Body of pancreas (tissue), 4 donors: ENCODE data around the gene ARHGAP24. TPM values are rescaled to one million over a fixed set of nuclear protein-coding genes. Genes with fewer than 3 reads are reported as not detected.

Experiments
- ATAC-seq: fragments of 150-250 bp; one replicate; pipeline ENCODE4 v1.9.1; 2016
- DNase-seq, 4 donors: peaks; one replicate each; pipeline ENCODE4 v3.0.0-alpha.2; 2019
- H3K27ac ChIP-seq, 4 donors: fragments of 200-600 bp; sonication (generic); 1 replicate in 3 of 4; 2 replicates in 1 of 4; pipeline versions ENCODE4 v1.5.1 to v1.6.1; 2016 to 2019; ENCODE audit warnings: mild to moderate bottlenecking in 1 of 4, mixed read lengths in 1 of 4, moderate library complexity in 1 of 4
- H3K27me3 ChIP-seq, 2 donors: fragments of 200-600 bp; sonication (generic); one replicate each; pipeline ENCODE4 v1.6.0; 2016; ENCODE audit warnings: mild to moderate bottlenecking in 1 of 2
- H3K36me3 ChIP-seq, 2 donors: fragments of 200-600 bp; sonication (generic); replicated peaks in 1 of 2; 2 replicates each; pipeline ENCODE4 v1.5.1; 2016; ENCODE audit warnings: low read depth in 2 of 2; ENCODE audit not compliant: insufficient read depth in 1 of 2
- H3K4me1 ChIP-seq: fragments of 200-600 bp; sonication (generic); one replicate; pipeline ENCODE4 v1.6.0; 2016
- H3K4me3 ChIP-seq, 2 donors: fragments of 200-600 bp; sonication (generic); 1 replicate in 1 of 2; 2 replicates in 1 of 2; pipeline ENCODE4 v1.5.1; 2016 to 2019
- H3K9me3 ChIP-seq, 3 donors: fragments of 200-600 bp; sonication (generic); 1 replicate in 2 of 3; 2 replicates in 1 of 3; pipeline ENCODE4 v1.5.1; 2016
- CTCF ChIP-seq, 7 experiments: fragments of 450-650 bp in 4 of 7; fragments of 200-600 bp in 3 of 7; sonication (generic) in 3 of 7; IDR thresholded peaks; one replicate each; pipeline ENCODE4 v1.5.1; 2016 to 2019; ENCODE audit warnings: antibody characterized with exemption in 7 of 7
- POLR2A ChIP-seq, 3 donors: fragments of 450-650 bp; IDR thresholded peaks; one replicate each; pipeline ENCODE4 v1.6.1; 2016; ENCODE audit warnings: antibody characterized with exemption in 3 of 3, mild to moderate bottlenecking in 2 of 3
- WGBS, 2 donors: methylation state at CpG; one replicate each; pipeline ENCODE4 v1.1.5; 2017; 5-methylcytosine and 5-hydroxymethylcytosine counted together
- intact Hi-C: fragments of 100-400 bp; cut with DNase I; formaldehyde crosslinking; loops from one replicate; pipeline ENCODE4 v1.15.1; 2023
- total RNA-seq, 2 donors: library from RNA; depleted of rRNA; stranded (reverse); fragments of >200 nt; gene quantifications; one replicate each; pipeline ENCODE4 v1.1.0, GENCODE V29; 2016

Gene ARHGAP24
- total RNA-seq, 2 donors from 2014 or later, result 43.3 to 113 TPM

GRCh38 chr4:85747882-85748491 is 273.0 kb downstream of the ARHGAP24 start:
- peaks cover 27% of the 10 kb centered on the region for H3K4me1 ChIP-seq
- TF ChIP-seq POLR2A (IDR thresholded peaks at IDR 0.05) (no peak), CTCF (IDR thresholded peaks at IDR 0.05) (peak; percentile 69 to 94 (median 86))
- no peaks in the 10 kb centered on the region for H3K36me3 ChIP-seq
- no peaks in the 10 kb centered on the region for H3K9me3 ChIP-seq
- ATAC-seq, result peak; percentile 86
- DNase-seq, result peak; percentile 52 to 80 (median 65)
- 37 to 38% methylated on average over 3 of the region's 3 CpGs for WGBS, 2 donors
- no peak overlapping the region for H3K4me3 ChIP-seq
- no peaks in the 10 kb centered on the region for H3K27me3 ChIP-seq
- H3K27ac ChIP-seq, result no peak overlapping the region
- intact Hi-C loops, result no loop called here

- TF ChIP-seq POLR2A (IDR thresholded peaks at IDR 0.05) (no peak), CTCF (IDR thresholded peaks at IDR 0.05) (no peak)
- no peaks in the 10 kb centered on the region for H3K9me3 ChIP-seq
- H3K36me3 ChIP-seq, result no peaks in the 10 kb centered on the region
- no peak overlapping the region for H3K27ac ChIP-seq
- H3K4me1 ChIP-seq, result peaks cover 20% of the 10 kb centered on the region
- intact Hi-C loops, result no loop called here
- no peaks in the 10 kb centered on the region for H3K27me3 ChIP-seq
- no peak overlapping the region for H3K4me3 ChIP-seq
- 83 to 84% methylated on average over 4 of the region's 4 CpGs for WGBS, 2 donors
- DNase-seq, result no peak
- no peak for ATAC-seq
Measured at GRCh38 chr4:85748654-85749053, 273.7 kb downstream of the ARHGAP24 start.

- DNase-seq (no peak), ATAC-seq (no peak)
- Histone ChIP-seq H3K4me1 (no peaks in the 10 kb centered on the region), H3K4me3 (no peak overlapping the region), H3K27ac (no peak overlapping the region), H3K27me3 (no peaks in the 10 kb centered on the region), H3K36me3 (no peaks in the 10 kb centered on the region), H3K9me3 (no peaks in the 10 kb centered on the region)
- WGBS, 2 donors, result 93 to 94% methylated on average over 2 of the region's 2 CpGs
- TF ChIP-seq CTCF (IDR thresholded peaks at IDR 0.05) (no peak), POLR2A (IDR thresholded peaks at IDR 0.05) (no peak)
- intact Hi-C loops, result loop anchor here (10.0 kb wide), 1 partner anchor 607 kb away; no protein-coding TSS in a partner anchor
Measured at GRCh38 chr4:85751866-85752265, 276.9 kb downstream of the ARHGAP24 start.

- intact Hi-C loops, result loop anchor here (10.0 kb wide), 1 partner anchor 610 kb away; no protein-coding TSS in a partner anchor
- DNase-seq, result no peak
Measured at GRCh38 chr4:85755285-85755684, 280.3 kb downstream of the ARHGAP24 start.

More at GRCh38 chr4:85755285-85755684, 280.3 kb downstream of the ARHGAP24 start:
- no peaks in the 10 kb centered on the region for H3K9me3 ChIP-seq
- H3K27ac ChIP-seq, result no peak overlapping the region
- no peak overlapping the region for H3K4me3 ChIP-seq
- 83 to 93% methylated on average over 2 to 4 of the region's 4 CpGs for WGBS, 2 donors
- ATAC-seq, result no peak
- no peaks in the 10 kb centered on the region for H3K27me3 ChIP-seq
- H3K36me3 ChIP-seq, result no peaks in the 10 kb centered on the region
- no peak for TF ChIP-seq CTCF (IDR thresholded peaks at IDR 0.05)
- no peak for TF ChIP-seq POLR2A (IDR thresholded peaks at IDR 0.05)
- no peaks in the 10 kb centered on the region for H3K4me1 ChIP-seq
